Activated naive CD4-positive, alpha-beta T cell treated with anti-CD3 and anti-CD28 coated beads, Interleukin-2, amount 10 ng/mL, durations not matched to agents 7 days and 5 days (primary cell): ENCODE measurements around the gene PDE6A.
A peak's percentile ranks its signal among the peaks of the same experiment; 100 is the strongest.

Experiments
- CTCF ChIA-PET: fragments of 350-600 bp; sonication (Branson Sonifier 250); formaldehyde crosslinking; loops from one replicate; lab custom pipeline; 2021; ENCODE audit warnings: antibody characterized with exemption; lab: Charles Lee
- DNase-seq: peaks from one replicate; pipeline ENCODE4 v3.0.0-alpha.2; 2020
- H3K27ac Mint-ChIP-seq: one replicate; pipeline ENCODE4 v1.8.0; 2021; ENCODE audit warnings: mild to moderate bottlenecking, moderate library complexity, mixed read lengths
- H3K27me3 Mint-ChIP-seq: one replicate; pipeline ENCODE4 v1.8.0; 2021; ENCODE audit warnings: mild to moderate bottlenecking, mixed read lengths
- H3K36me3 Mint-ChIP-seq: one replicate; pipeline ENCODE4 v1.8.0; 2021; ENCODE audit warnings: mixed read lengths
- H3K4me1 Mint-ChIP-seq: one replicate; pipeline ENCODE4 v1.8.0; 2021; ENCODE audit warnings: mixed read lengths
- H3K4me3 Mint-ChIP-seq: one replicate; pipeline ENCODE4 v1.8.0; 2021; ENCODE audit warnings: mild to moderate bottlenecking, moderate library complexity, mixed read lengths
- H3K9me3 Mint-ChIP-seq: one replicate; pipeline ENCODE4 v1.8.0; 2021; ENCODE audit warnings: mixed read lengths

PDE6A gene

DNA sequence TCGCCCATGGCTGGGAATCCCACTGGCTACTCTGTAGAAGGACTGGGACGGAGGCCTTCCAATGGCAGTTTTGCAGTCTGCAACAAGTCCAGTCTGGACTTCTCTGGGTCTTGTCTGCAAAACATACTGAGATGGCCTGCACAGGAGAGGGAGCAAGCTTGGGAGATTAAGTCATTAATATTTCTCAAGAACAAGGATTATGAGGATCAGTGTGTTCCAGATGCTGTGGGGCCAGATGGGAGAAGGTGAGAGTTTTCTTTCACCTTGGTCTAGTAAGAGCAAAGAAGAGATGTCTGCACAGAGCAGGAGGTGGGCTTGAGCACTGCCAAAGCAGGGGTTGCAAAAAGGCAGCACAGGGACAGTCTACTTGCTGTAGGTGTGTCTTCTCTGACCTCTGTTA lies at the start of gene PDE6A:
Gene PDE6A, minus strand, starts transcription at position 128 of the 400 bp plus-strand sequence. Its CDS starts 120 bp downstream, at position 8.
- H3K27me3 Mint-ChIP-seq = peaks cover 15% of the 10 kb centered on the region
- no peaks in the 10 kb centered on the region for H3K9me3 Mint-ChIP-seq
- CTCF ChIA-PET = no interaction called here
- no peak within 1 kb of the TSS for H3K27ac Mint-ChIP-seq
- no peaks in the 10 kb centered on the region for H3K36me3 Mint-ChIP-seq
- no peaks in the 10 kb centered on the region for H3K4me1 Mint-ChIP-seq
- DNase-seq = no peak
- H3K4me3 Mint-ChIP-seq = no peak within 1 kb of the TSS

DNA sequence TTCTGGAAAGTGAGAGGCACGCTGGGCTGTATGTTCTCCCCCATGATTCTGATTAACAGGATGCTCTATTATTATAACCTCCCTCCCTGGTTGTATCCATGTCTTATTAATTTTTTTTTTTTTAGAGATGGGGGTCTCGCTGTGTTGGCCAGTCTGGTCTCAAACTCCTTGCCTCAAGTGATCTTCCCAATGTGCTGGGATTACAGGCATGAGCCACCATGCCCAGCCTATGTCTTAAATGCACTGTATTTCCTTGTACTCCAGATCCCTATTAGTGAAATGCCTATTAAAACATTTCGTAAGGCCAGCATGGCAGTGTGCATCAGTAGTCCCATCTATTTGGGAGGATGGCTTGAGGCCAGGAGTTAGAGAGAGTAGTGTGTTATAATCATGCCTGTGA lies 48.9 kb upstream of the PDE6A start:
- H3K4me1 Mint-ChIP-seq = no peaks in the 10 kb centered on the region
- CTCF ChIA-PET = interaction anchor here (0.7 to 8.6 kb wide), 8 partner anchors 31 to 359 kb away, joined by 3 to 219 read pairs (median 4); no protein-coding TSS in a partner anchor
- no peaks in the 10 kb centered on the region for H3K27me3 Mint-ChIP-seq
- no peak overlapping the region for H3K4me3 Mint-ChIP-seq
- DNase-seq = no peak
- no peak overlapping the region for H3K27ac Mint-ChIP-seq
- no peaks in the 10 kb centered on the region for H3K9me3 Mint-ChIP-seq
- H3K36me3 Mint-ChIP-seq = peaks cover 1% of the 10 kb centered on the region

DNA sequence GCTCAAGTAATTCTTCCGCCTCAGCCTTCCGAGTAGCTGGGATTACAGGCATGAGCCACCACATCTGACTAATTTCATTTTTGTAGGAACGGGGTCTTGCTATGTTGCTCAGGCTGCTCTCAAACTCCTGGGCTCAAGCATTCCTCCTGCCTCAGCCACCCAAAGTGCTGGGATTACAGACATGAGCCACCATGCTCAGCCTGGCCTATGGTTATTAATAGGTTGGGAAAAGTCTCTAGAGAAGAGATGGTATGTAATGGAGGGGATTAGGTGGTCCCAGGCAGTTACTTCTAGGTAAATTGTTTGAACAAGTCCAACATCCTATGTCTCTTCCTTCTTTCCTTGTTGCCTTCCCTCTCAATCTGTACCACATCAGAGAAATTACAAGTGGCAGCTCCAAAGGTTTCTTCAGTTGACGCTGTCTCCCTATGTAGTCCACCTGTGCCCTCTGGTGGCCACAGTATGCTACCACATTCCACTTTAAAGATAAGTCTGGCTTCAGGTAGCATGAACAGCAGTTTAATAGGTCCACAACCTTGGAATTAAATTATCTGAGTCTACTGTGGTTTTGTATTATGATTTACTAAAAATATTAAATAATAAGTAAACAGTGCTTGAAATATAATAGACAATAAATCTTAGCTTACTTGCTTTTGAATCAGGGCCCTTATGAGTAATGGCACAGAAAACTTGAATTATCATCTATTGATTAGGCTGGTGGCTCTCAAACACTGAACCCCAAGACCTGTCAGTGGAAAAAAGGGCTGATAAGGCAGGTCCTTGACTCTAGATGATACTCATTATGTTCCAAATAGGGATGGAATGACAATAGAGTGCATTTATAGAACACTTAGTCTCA lies 46.2 kb upstream of the PDE6A start:
- Mint-ChIP-seq H3K27me3 (no peaks in the 10 kb centered on the region), H3K36me3 (peaks cover 1% of the 10 kb centered on the region), H3K4me1 (no peaks in the 10 kb centered on the region), H3K27ac (no peak overlapping the region), H3K9me3 (no peaks in the 10 kb centered on the region), H3K4me3 (no peak overlapping the region)
- CTCF ChIA-PET = interaction anchor here (0.6 to 8.6 kb wide), 30 partner anchors 8 to 404 kb away, joined by 3 to 219 read pairs (median 4); partner anchors contain the start of genes HMGXB3, SLC26A2 and TIGD6
- peak; percentile 76 for DNase-seq

DNA sequence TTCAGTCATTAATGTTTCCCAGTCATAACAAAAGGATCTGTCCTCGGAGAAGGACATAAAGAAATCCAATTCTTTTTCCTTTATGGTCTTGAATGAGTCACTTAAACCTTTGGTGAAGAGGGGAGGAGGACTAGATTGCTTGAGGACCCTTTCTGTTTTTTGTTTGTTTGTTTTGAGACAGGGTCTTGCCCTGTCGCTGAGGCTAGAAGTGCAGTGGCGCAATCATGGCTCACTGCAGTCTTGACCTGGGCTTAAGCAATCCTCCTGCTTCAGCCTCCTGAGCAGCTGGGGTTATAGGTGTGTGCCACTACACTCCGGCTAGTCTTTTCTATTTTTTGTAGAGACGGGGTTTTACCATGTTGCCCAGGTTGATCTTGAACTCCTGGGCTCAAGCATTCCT lies 43.5 kb upstream of the PDE6A start:
- Mint-ChIP-seq H3K9me3 (no peaks in the 10 kb centered on the region), H3K27me3 (no peaks in the 10 kb centered on the region), H3K27ac (no peak overlapping the region), H3K4me1 (no peaks in the 10 kb centered on the region), H3K4me3 (no peak overlapping the region), H3K36me3 (no peaks in the 10 kb centered on the region)
- no peak for DNase-seq
- CTCF ChIA-PET = interaction anchor here (2.7 kb wide), 1 partner anchor 154 kb away, joined by 14 read pairs; no protein-coding TSS in a partner anchor

DNA sequence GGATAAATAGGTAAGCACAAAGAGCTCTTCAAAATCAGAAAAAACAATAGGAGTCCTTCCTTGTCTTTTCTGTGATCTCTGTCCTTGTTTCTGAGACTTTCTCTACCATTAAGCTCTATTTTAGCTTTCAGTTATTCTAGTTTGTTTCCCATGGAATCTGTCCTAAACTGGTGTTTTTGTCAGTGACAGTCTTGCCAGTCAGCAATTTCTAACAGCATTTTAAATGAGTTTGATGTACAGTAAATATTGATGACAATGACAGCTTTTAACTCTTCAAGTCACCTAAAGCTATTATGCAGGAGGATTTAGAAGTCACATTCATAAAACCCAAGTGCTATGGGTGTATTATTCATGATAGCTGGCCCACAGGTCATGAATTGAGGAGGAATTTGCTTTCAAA lies 37.9 kb upstream of the PDE6A start:
- H3K9me3 Mint-ChIP-seq = no peaks in the 10 kb centered on the region
- H3K4me1 Mint-ChIP-seq = no peaks in the 10 kb centered on the region
- no peaks in the 10 kb centered on the region for H3K27me3 Mint-ChIP-seq
- CTCF ChIA-PET = interaction anchor here (1.1 to 1.7 kb wide), 3 partner anchors 8 to 148 kb away, joined by 3 to 4 read pairs (median 3); no protein-coding TSS in a partner anchor
- no peak overlapping the region for H3K27ac Mint-ChIP-seq
- H3K36me3 Mint-ChIP-seq = peaks cover 19% of the 10 kb centered on the region
- no peak overlapping the region for H3K4me3 Mint-ChIP-seq
- no peak for DNase-seq

GRCh38 chr5:149981206-149981605 lies 36.6 kb upstream of the PDE6A start:
- Mint-ChIP-seq H3K36me3 (peaks cover 20% of the 10 kb centered on the region), H3K9me3 (no peaks in the 10 kb centered on the region), H3K4me1 (no peaks in the 10 kb centered on the region), H3K27me3 (no peaks in the 10 kb centered on the region), H3K4me3 (no peak overlapping the region), H3K27ac (no peak overlapping the region)
- no peak for DNase-seq
- CTCF ChIA-PET = interaction anchor here (1.7 kb wide), 1 partner anchor 129 kb away, joined by 3 read pairs; no protein-coding TSS in a partner anchor

- Mint-ChIP-seq H3K9me3 (no peaks in the 10 kb centered on the region), H3K4me3 (no peak overlapping the region), H3K36me3 (peaks cover 22% of the 10 kb centered on the region), H3K27me3 (no peaks in the 10 kb centered on the region), H3K27ac (no peak overlapping the region), H3K4me1 (no peaks in the 10 kb centered on the region)
- no peak for DNase-seq
- CTCF ChIA-PET = interaction anchor here (1.7 to 2.1 kb wide), 2 partner anchors 11 to 18 kb away, joined by 4 to 6 read pairs; no protein-coding TSS in a partner anchor
These were observed 35.3 kb upstream of the PDE6A start for GRCh38 chr5:149979896-149980295.

- H3K36me3 Mint-ChIP-seq = peaks cover 14% of the 10 kb centered on the region
- no peaks in the 10 kb centered on the region for H3K4me1 Mint-ChIP-seq
- H3K27me3 Mint-ChIP-seq = no peaks in the 10 kb centered on the region
- no peaks in the 10 kb centered on the region for H3K9me3 Mint-ChIP-seq
- CTCF ChIA-PET = interaction anchor here (0.7 to 1.0 kb wide), 2 partner anchors 9 to 16 kb away, joined by 3 to 4 read pairs; no protein-coding TSS in a partner anchor
- no peak for DNase-seq
- no peak overlapping the region for H3K4me3 Mint-ChIP-seq
- no peak overlapping the region for H3K27ac Mint-ChIP-seq
These were observed 30.8 kb upstream of the PDE6A start for GRCh38 chr5:149975409-149975808.

DNA sequence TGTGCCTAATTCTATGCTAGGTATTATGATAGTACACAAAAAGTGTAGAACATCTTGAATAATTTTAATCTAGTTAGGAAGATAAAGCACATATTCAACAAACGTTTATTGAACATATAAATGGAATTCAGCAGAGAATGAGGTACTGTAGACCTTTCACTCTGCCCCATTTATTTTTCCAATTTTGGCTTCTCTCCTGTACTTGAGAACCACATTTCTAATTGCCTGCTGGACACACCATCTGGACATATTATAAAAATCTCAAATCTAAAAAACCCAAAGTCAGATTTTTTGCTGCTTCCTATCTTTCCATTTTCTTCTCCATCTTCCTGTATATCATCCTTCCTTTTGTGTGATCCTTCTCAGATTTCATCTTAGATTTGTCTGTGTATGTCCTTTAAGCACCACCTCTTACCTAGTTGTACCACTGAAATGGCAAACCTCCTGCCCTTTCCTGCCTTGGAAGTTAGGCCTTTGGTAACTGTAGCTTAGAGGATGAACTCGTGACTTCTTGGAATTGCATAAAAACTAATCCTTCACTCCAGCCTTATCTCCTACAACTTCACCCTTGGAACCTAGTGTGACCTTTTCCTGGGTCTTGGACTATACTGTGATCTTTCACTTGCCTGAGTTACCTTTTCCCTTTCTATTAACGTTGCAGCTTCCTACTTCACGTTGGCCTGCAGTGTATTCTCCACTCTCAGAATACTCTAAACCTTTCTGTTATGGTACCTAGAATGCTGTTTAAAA lies 24.8 kb upstream of the PDE6A start:
- Mint-ChIP-seq H3K4me3 (no peak overlapping the region), H3K27me3 (no peaks in the 10 kb centered on the region), H3K36me3 (peaks cover 2% of the 10 kb centered on the region), H3K4me1 (no peaks in the 10 kb centered on the region), H3K27ac (no peak overlapping the region), H3K9me3 (no peaks in the 10 kb centered on the region)
- CTCF ChIA-PET = interaction anchor here (1.2 to 1.3 kb wide), 2 partner anchors 135 to 302 kb away, joined by 3 to 5 read pairs; no protein-coding TSS in a partner anchor
- no peak for DNase-seq

DNA sequence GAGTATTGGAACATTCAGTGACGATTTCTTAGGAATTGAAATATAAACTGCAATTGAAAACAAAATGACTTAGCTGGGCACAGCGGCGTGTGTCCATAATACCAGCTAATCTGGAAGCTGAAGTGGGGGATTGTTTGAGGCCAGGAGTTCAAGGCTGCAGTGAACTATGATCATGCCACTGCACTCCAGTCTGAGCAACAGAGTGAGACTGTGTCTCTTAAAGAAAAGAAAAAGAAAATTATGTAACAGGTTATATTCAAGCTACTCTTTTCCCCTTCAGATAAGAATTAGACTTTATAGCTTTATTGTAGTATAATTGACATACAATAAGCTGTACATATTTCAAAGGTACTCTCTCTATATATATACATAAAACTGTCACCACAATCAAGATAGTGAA lies 22.4 kb upstream of the PDE6A start:
- Mint-ChIP-seq H3K4me1 (peaks cover 10% of the 10 kb centered on the region), H3K9me3 (no peaks in the 10 kb centered on the region), H3K4me3 (no peak overlapping the region), H3K27ac (no peak overlapping the region), H3K36me3 (peaks cover 5% of the 10 kb centered on the region), H3K27me3 (no peaks in the 10 kb centered on the region)
- no peak for DNase-seq
- CTCF ChIA-PET = interaction anchor here (0.8 to 0.9 kb wide), 3 partner anchors 8 to 133 kb away, joined by 3 read pairs; no protein-coding TSS in a partner anchor

DNA sequence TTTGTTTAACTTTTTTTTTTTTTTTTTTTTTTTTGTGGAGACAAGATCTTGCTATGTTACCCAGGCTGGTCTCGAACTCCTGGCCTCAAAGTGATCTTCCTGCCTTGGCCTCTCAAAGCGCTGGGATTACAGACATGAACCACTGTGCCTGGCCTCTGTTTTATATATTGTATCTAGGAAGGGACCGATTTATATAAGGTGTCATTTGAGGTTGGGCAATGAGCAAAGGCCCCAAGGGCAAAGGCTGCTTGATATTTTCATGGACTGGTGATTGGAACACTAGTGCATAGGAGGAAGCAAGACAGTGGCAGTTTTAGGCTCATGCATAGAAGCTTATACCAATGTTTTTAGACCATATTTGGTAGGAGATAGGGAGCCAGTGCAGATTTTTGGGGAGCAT lies 19.1 kb upstream of the PDE6A start:
- Mint-ChIP-seq H3K9me3 (peaks cover 3% of the 10 kb centered on the region), H3K4me1 (peaks cover 31% of the 10 kb centered on the region), H3K4me3 (no peak overlapping the region), H3K36me3 (peaks cover 5% of the 10 kb centered on the region), H3K27ac (no peak overlapping the region), H3K27me3 (no peaks in the 10 kb centered on the region)
- DNase-seq = no peak
- CTCF ChIA-PET = interaction anchor here (0.9 to 2.6 kb wide), 6 partner anchors 24 to 298 kb away, joined by 3 to 12 read pairs (median 4); no protein-coding TSS in a partner anchor

- Mint-ChIP-seq H3K9me3 (peaks cover 3% of the 10 kb centered on the region), H3K27me3 (no peaks in the 10 kb centered on the region), H3K4me1 (peaks cover 31% of the 10 kb centered on the region), H3K4me3 (no peak overlapping the region), H3K27ac (no peak overlapping the region), H3K36me3 (peaks cover 5% of the 10 kb centered on the region)
- CTCF ChIA-PET = interaction anchor here (1.0 to 6.6 kb wide), 15 partner anchors 11 to 326 kb away, joined by 3 to 180 read pairs (median 4); no protein-coding TSS in a partner anchor
- no peak for DNase-seq
These were observed 18.2 kb upstream of the PDE6A start for GRCh38 chr5:149962601-149963300.

DNA sequence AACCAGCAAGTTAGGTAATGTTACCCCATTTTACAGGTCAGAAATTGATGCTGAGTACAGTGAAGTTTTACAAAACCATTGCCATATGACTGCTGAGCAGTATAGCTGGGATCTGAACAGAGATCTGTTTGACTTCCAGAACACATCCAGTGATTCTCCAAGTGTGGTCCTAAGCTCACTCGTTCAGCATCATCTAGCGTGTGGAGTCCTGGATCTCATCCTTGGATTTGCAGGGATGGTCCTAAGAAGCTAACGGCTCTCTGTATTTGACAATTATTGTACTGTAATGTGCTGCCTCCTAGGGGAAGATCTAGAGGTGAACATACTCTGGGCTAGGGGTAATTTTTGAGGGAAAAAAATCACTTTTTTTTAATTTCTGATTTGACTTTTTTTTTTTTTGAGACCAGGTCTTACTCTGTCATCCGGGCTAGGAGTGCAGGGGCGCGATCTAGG lies 17.4 kb upstream of the PDE6A start:
- Mint-ChIP-seq H3K4me1 (peaks cover 32% of the 10 kb centered on the region), H3K27me3 (no peaks in the 10 kb centered on the region), H3K36me3 (peaks cover 5% of the 10 kb centered on the region), H3K27ac (no peak overlapping the region), H3K9me3 (peaks cover 3% of the 10 kb centered on the region), H3K4me3 (peak overlapping the region; percentile 80)
- CTCF ChIA-PET = interaction anchor here (0.6 to 6.6 kb wide), 28 partner anchors 9 to 325 kb away, joined by 3 to 180 read pairs (median 4); partner anchors contain the start of gene TIGD6
- DNase-seq = no peak
